Liver (tissue), 9 donors: Measurements from ENCODE around the gene PLA2G4E. TPM values are rescaled to one million over a fixed set of nuclear protein-coding genes. Genes with fewer than 3 reads are reported as not detected.

Experiments used
- DNase-seq: peaks from one replicate; pipeline ENCODE4 v3.0.0-alpha.2; 2017; ENCODE audit warnings: low spot score
- H3K27ac ChIP-seq, 2 donors: one replicate each; pipeline ENCODE4 v1.7.0; 2013; ENCODE audit warnings: inconsistent platforms in 2 of 2, low read length in 2 of 2, control low read depth in 1 of 2, low read depth in 1 of 2, mild to moderate bottlenecking in 1 of 2
- H3K27me3 ChIP-seq, 4 donors: one replicate each; pipeline versions ENCODE4 v1.6.1 to v1.7.0; 2013; ENCODE audit warnings: low read length in 3 of 4, inconsistent platforms in 1 of 4, mild to moderate bottlenecking in 1 of 4, moderate library complexity in 1 of 4; ENCODE audit not compliant: control insufficient read depth in 4 of 4, insufficient read depth in 4 of 4
- H3K36me3 ChIP-seq, 4 donors: one replicate each; pipeline versions ENCODE4 v1.6.1 to v1.7.0; 2013; ENCODE audit warnings: low read length in 3 of 4, mild to moderate bottlenecking in 3 of 4, low read depth in 1 of 4, moderate library complexity in 1 of 4; ENCODE audit not compliant: control insufficient read depth in 4 of 4, insufficient read depth in 3 of 4
- H3K4me1 ChIP-seq, 4 donors: one replicate each; pipeline versions ENCODE4 v1.6.1 to v1.7.0; 2013; ENCODE audit warnings: low read length in 3 of 4, mild to moderate bottlenecking in 3 of 4, moderate library complexity in 1 of 4; ENCODE audit not compliant: control insufficient read depth in 4 of 4, insufficient read depth in 4 of 4
- H3K4me3 ChIP-seq, 3 donors: one replicate each; pipeline versions ENCODE4 v1.6.1 to v1.7.0; 2013; ENCODE audit warnings: low read length in 3 of 3, control low read depth in 1 of 3, low read depth in 1 of 3, mild to moderate bottlenecking in 1 of 3
- H3K9ac ChIP-seq, 2 donors: one replicate each; pipeline ENCODE4 v1.7.0; 2013; ENCODE audit warnings: low read length in 2 of 2, mild to moderate bottlenecking in 2 of 2, moderate library complexity in 2 of 2, control low read depth in 1 of 2, low read depth in 1 of 2
- H3K9me3 ChIP-seq, 4 donors: one replicate each; pipeline versions ENCODE4 v1.6.1 to v1.7.0; 2013; ENCODE audit warnings: low read length in 3 of 4; ENCODE audit not compliant: control insufficient read depth in 4 of 4
- ATF3 ChIP-seq: IDR thresholded peaks from 2 replicates; pipeline ENCODE4 v1.6.1; 2016; ENCODE audit warnings: antibody characterized with exemption
- EGR1 ChIP-seq, 2 donors: IDR thresholded peaks; 2 replicates each; pipeline ENCODE4 v1.6.1; 2016 to 2018; ENCODE audit warnings: antibody characterized with exemption in 2 of 2, low read depth in 2 of 2
- FOXA1 ChIP-seq: IDR thresholded peaks from 2 replicates; pipeline ENCODE4 v1.6.1; 2016; ENCODE audit warnings: antibody characterized with exemption
- FOXA2 ChIP-seq: IDR thresholded peaks from 2 replicates; pipeline ENCODE4 v1.6.1; 2016; ENCODE audit warnings: antibody characterized with exemption
- GABPA ChIP-seq, 2 donors: IDR thresholded peaks in 1 of 2; conservative IDR thresholded peaks in 1 of 2; 2 replicates each; pipeline ENCODE4 v1.6.1; 2016; ENCODE audit warnings: antibody characterized with exemption in 2 of 2, mild to moderate bottlenecking in 1 of 2, moderate library complexity in 1 of 2
- JUND ChIP-seq, 2 donors: IDR thresholded peaks; 2 replicates each; pipeline ENCODE4 v1.6.1; 2016; ENCODE audit warnings: antibody characterized with exemption in 2 of 2
- NR2F2 ChIP-seq: IDR thresholded peaks from 2 replicates; pipeline ENCODE4 v1.6.1; 2016; ENCODE audit warnings: antibody characterized with exemption
- RAD21 ChIP-seq, 2 donors: IDR thresholded peaks; 2 replicates each; pipeline ENCODE4 v1.6.1; 2016; ENCODE audit warnings: antibody characterized with exemption in 2 of 2, mild to moderate bottlenecking in 2 of 2
- RXRA ChIP-seq, 2 donors: IDR thresholded peaks; 2 replicates each; pipeline ENCODE4 v1.6.1; 2017 to 2018; ENCODE audit warnings: antibody characterized with exemption in 2 of 2, mild to moderate bottlenecking in 1 of 2
- TAF1 ChIP-seq: conservative IDR thresholded peaks from 2 replicates; pipeline ENCODE4 v1.6.1; 2016; ENCODE audit warnings: antibody characterized with exemption, mild to moderate bottlenecking
- YY1 ChIP-seq: IDR thresholded peaks from 2 replicates; pipeline ENCODE4 v1.6.1; 2016; ENCODE audit warnings: antibody characterized with exemption, mild to moderate bottlenecking
- WGBS: extraction: QIAGEN DNeasy Blood & Tissue Kit; methylation state at CpG from one replicate; pipeline ENCODE4 v1.1.7; 2013; 5-methylcytosine and 5-hydroxymethylcytosine counted together
- polyA plus RNA-seq, 2 donors: library from polyadenylated mRNA; stranded (reverse) in 1 of 2; unstranded in 1 of 2; fragments of 200-250 nt in 1 of 2; fragments of >200 nt in 1 of 2; fragmentation: Nextera tagmentation in 1 of 2; extraction: Ambion mirVana in 1 of 2; gene quantifications; one replicate each; pipeline versions ENCODE4 v1.2.1 to v1.2.3, GENCODE V29; 2013 to 2015
- total RNA-seq, 2 donors: library from RNA; depleted of rRNA; stranded (reverse); fragments of >200 nt; gene quantifications; one replicate each; pipeline ENCODE4 v1.2.3, GENCODE V29; 2014
- TF ChIP-seq, protein P1 (sequence below): IDR thresholded peaks from 2 replicates; pipeline ENCODE4 v1.6.1; 2016; ENCODE audit warnings: antibody characterized with exemption, mild to moderate bottlenecking
- TF ChIP-seq, protein P2 (sequence below): fragments of 150-350 bp; IDR thresholded peaks from 2 replicates; pipeline ENCODE4 v1.5.1; 2017; ENCODE audit warnings: improper control_type of control experiment, low read depth, low read length; ENCODE audit not compliant: missing input control
- TF ChIP-seq, protein P3 (sequence below): IDR thresholded peaks from 2 replicates; pipeline ENCODE4 v1.6.1; 2016; ENCODE audit warnings: antibody characterized with exemption
- donor health status: healthy.
- donor health status: healthy.
- donor health status: healthy.
- donor health status: healthy.
- donor health status: healthy.

The PLA2G4E gene
- total and polyA plus RNA-seq, 4 donors: not detected

GRCh38 chr15:41983621-41984571 is 36.9 kb downstream of the PLA2G4E start (continued):
- no peak for TF ChIP-seq JUND (IDR thresholded peaks at IDR 0.05)
- TF ChIP-seq TAF1: no peak
- no peak for TF ChIP-seq RAD21 (IDR thresholded peaks at IDR 0.05)
- no peak for TF ChIP-seq EGR1 (IDR thresholded peaks at IDR 0.05; ENCODE audit: low read depth in 2 of 2)
- no peak for TF ChIP-seq FOXA1
- no peak for TF ChIP-seq GABPA (IDR thresholded peaks at IDR 0.05 in 1 of 2, conservative IDR thresholded peaks at IDR 0.05 in 1 of 2)

DNA sequence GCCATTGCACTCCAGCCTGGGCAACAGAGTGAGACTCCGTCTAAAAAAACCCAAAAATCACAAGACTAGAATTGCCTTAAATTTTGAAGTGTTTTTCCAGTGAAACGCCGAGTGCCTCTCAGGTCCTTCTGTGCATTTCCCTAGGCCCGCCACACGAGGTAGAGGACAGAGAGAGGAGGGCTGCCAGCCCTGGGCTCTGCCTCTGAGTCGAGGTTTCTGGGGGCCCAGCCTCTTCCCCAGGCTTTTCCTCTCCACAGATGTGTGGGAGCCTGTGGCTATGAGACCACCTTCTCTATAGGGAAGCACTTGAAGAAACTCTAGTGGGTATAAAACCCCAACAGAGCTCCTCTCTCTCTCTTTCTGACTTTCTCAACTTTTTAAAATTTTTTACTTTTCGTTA is 37.6 kb downstream of the PLA2G4E start:
- Histone ChIP-seq H3K4me3 (no peak overlapping the region), H3K27me3 (no peaks in the 10 kb centered on the region), H3K9me3 (no peaks in the 10 kb centered on the region), H3K27ac (no peak overlapping the region), H3K4me1 (peaks cover 0 to 1% (median 0%) of the 10 kb centered on the region in 4 donors), H3K9ac (no peak overlapping the region), H3K36me3 (no peaks in the 10 kb centered on the region)
- DNase-seq: no peak
- TF ChIP-seq, protein P1, sequence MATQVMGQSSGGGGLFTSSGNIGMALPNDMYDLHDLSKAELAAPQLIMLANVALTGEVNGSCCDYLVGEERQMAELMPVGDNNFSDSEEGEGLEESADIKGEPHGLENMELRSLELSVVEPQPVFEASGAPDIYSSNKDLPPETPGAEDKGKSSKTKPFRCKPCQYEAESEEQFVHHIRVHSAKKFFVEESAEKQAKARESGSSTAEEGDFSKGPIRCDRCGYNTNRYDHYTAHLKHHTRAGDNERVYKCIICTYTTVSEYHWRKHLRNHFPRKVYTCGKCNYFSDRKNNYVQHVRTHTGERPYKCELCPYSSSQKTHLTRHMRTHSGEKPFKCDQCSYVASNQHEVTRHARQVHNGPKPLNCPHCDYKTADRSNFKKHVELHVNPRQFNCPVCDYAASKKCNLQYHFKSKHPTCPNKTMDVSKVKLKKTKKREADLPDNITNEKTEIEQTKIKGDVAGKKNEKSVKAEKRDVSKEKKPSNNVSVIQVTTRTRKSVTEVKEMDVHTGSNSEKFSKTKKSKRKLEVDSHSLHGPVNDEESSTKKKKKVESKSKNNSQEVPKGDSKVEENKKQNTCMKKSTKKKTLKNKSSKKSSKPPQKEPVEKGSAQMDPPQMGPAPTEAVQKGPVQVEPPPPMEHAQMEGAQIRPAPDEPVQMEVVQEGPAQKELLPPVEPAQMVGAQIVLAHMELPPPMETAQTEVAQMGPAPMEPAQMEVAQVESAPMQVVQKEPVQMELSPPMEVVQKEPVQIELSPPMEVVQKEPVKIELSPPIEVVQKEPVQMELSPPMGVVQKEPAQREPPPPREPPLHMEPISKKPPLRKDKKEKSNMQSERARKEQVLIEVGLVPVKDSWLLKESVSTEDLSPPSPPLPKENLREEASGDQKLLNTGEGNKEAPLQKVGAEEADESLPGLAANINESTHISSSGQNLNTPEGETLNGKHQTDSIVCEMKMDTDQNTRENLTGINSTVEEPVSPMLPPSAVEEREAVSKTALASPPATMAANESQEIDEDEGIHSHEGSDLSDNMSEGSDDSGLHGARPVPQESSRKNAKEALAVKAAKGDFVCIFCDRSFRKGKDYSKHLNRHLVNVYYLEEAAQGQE: no peak
- no peak for TF ChIP-seq RAD21 (IDR thresholded peaks at IDR 0.05)
- TF ChIP-seq FOXA2: no peak
- TF ChIP-seq TAF1: no peak
- TF ChIP-seq RXRA (IDR thresholded peaks at IDR 0.05): no peak
- TF ChIP-seq, protein P2, sequence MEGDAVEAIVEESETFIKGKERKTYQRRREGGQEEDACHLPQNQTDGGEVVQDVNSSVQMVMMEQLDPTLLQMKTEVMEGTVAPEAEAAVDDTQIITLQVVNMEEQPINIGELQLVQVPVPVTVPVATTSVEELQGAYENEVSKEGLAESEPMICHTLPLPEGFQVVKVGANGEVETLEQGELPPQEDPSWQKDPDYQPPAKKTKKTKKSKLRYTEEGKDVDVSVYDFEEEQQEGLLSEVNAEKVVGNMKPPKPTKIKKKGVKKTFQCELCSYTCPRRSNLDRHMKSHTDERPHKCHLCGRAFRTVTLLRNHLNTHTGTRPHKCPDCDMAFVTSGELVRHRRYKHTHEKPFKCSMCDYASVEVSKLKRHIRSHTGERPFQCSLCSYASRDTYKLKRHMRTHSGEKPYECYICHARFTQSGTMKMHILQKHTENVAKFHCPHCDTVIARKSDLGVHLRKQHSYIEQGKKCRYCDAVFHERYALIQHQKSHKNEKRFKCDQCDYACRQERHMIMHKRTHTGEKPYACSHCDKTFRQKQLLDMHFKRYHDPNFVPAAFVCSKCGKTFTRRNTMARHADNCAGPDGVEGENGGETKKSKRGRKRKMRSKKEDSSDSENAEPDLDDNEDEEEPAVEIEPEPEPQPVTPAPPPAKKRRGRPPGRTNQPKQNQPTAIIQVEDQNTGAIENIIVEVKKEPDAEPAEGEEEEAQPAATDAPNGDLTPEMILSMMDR: no peak
- no peak for TF ChIP-seq EGR1 (IDR thresholded peaks at IDR 0.05; ENCODE audit: low read depth in 2 of 2)
- TF ChIP-seq GABPA (IDR thresholded peaks at IDR 0.05 in 1 of 2, conservative IDR thresholded peaks at IDR 0.05 in 1 of 2): no peak
- TF ChIP-seq YY1: no peak
- TF ChIP-seq JUND (IDR thresholded peaks at IDR 0.05): no peak
- TF ChIP-seq FOXA1: no peak
- TF ChIP-seq, protein P3, sequence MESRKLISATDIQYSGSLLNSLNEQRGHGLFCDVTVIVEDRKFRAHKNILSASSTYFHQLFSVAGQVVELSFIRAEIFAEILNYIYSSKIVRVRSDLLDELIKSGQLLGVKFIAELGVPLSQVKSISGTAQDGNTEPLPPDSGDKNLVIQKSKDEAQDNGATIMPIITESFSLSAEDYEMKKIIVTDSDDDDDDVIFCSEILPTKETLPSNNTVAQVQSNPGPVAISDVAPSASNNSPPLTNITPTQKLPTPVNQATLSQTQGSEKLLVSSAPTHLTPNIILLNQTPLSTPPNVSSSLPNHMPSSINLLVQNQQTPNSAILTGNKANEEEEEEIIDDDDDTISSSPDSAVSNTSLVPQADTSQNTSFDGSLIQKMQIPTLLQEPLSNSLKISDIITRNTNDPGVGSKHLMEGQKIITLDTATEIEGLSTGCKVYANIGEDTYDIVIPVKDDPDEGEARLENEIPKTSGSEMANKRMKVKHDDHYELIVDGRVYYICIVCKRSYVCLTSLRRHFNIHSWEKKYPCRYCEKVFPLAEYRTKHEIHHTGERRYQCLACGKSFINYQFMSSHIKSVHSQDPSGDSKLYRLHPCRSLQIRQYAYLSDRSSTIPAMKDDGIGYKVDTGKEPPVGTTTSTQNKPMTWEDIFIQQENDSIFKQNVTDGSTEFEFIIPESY: no peak
- no peak for TF ChIP-seq NR2F2
- no peak for TF ChIP-seq ATF3
- WGBS: 84% methylated on average over 7 of the region's 7 CpGs
